Measurements from ENCODE around the gene MBD2. TPM values are rescaled to one million over a fixed set of nuclear protein-coding genes. Genes with fewer than 3 reads are reported as not detected.
A peak's percentile ranks its signal among the peaks of the same experiment; 100 is the strongest.

The MBD2 gene
- total RNA-seq, 1 experiment from 2014 or later, result 21.9 TPM

- no peak for DNase-seq (ENCODE audit: low read depth)
Measured at GRCh38 chr18:54202851-54203250, 21.6 kb downstream of the MBD2 start.

GRCh38 chr18:54197747-54198411, 26.6 kb downstream of the MBD2 start:
- no peak for DNase-seq (ENCODE audit: low read depth)

GRCh38 chr18:54193786-54194185, 30.7 kb downstream of the MBD2 start:
- DNase-seq (ENCODE audit: low read depth), result no peak

- no peak for DNase-seq (ENCODE audit: low read depth)
Measured at GRCh38 chr18:54192900-54193299, 31.6 kb downstream of the MBD2 start.

- no peak for DNase-seq (ENCODE audit: low read depth)
Measured at GRCh38 chr18:54192415-54192814, 32.1 kb downstream of the MBD2 start.

- DNase-seq (ENCODE audit: low read depth), result no peak
Measured at GRCh38 chr18:54191352-54191751, 33.1 kb downstream of the MBD2 start.

- no peak for DNase-seq (ENCODE audit: low read depth)
Measured at GRCh38 chr18:54187372-54187771, 37.1 kb downstream of the MBD2 start.

- DNase-seq (ENCODE audit: low read depth), result no peak
Measured at GRCh38 chr18:54184836-54185235, 39.6 kb downstream of the MBD2 start.

- DNase-seq (ENCODE audit: low read depth), result no peak
Measured at GRCh38 chr18:54183390-54183789, 41.1 kb downstream of the MBD2 start.

- DNase-seq (ENCODE audit: low read depth), result peak; percentile 1
Measured at GRCh38 chr18:54181856-54182602, 42.4 kb downstream of the MBD2 start.

GRCh38 chr18:54173980-54174630, 50.4 kb downstream of the MBD2 start:
- no peak for DNase-seq (ENCODE audit: low read depth)

GRCh38 chr18:54173250-54173649, 51.2 kb downstream of the MBD2 start:
- no peak for DNase-seq (ENCODE audit: low read depth)

- no peak for DNase-seq (ENCODE audit: low read depth)
Measured at GRCh38 chr18:54169431-54170403, 54.8 kb downstream of the MBD2 start.

- DNase-seq (ENCODE audit: low read depth), result no peak
Measured at GRCh38 chr18:54165450-54165849, 59.0 kb downstream of the MBD2 start.

- no peak for DNase-seq (ENCODE audit: low read depth)
Measured at GRCh38 chr18:54163453-54163852, 61.0 kb downstream of the MBD2 start.

- peak; percentile 4 for DNase-seq (ENCODE audit: low read depth)
Measured at GRCh38 chr18:54162431-54162830, 62.0 kb downstream of the MBD2 start.

GRCh38 chr18:54161267-54161666, 63.2 kb downstream of the MBD2 start:
- no peak for DNase-seq (ENCODE audit: low read depth)

- DNase-seq (ENCODE audit: low read depth), result no peak
Measured at GRCh38 chr18:54159906-54160305, 64.6 kb downstream of the MBD2 start.

- DNase-seq (ENCODE audit: low read depth), result no peak
Measured at GRCh38 chr18:54157646-54158385, 66.7 kb downstream of the MBD2 start.

- no peak for DNase-seq (ENCODE audit: low read depth)
Measured at GRCh38 chr18:54155412-54155811, 69.1 kb downstream of the MBD2 start.

- no peak for DNase-seq (ENCODE audit: low read depth)
Measured at GRCh38 chr18:54154231-54154630, 70.2 kb downstream of the MBD2 start.
